Uterus (tissue), 4 donors: ENCODE results near the gene PBX1. TPM values are rescaled to one million over a fixed set of nuclear protein-coding genes. Genes with fewer than 3 reads are reported as not detected.

ENCODE experiments used
- DNase-seq, 2 donors: peaks; one replicate each; pipeline ENCODE4 v3.0.0-alpha.2; 2019 to 2020
- H3K27ac ChIP-seq, 2 donors: fragments of 200-600 bp; sonication (generic); 1 replicate in 1 of 2; 2 replicates in 1 of 2; pipeline ENCODE4 v1.5.1; 2016 to 2018
- H3K27me3 ChIP-seq, 2 donors: fragments of 200-600 bp; sonication (generic); one replicate each; pipeline ENCODE4 v1.5.1; 2018 to 2019; ENCODE audit warnings: control low read depth in 1 of 2
- H3K36me3 ChIP-seq, 2 donors: fragments of 200-600 bp; sonication (generic); one replicate each; pipeline ENCODE4 v1.5.1; 2019; ENCODE audit warnings: control low read depth in 1 of 2
- H3K4me1 ChIP-seq, 2 donors: fragments of 200-600 bp; sonication (generic); one replicate each; pipeline ENCODE4 v1.5.1; 2018 to 2019; ENCODE audit warnings: control low read depth in 1 of 2
- H3K4me3 ChIP-seq, 2 donors: fragments of 200-600 bp; sonication (generic); 1 replicate in 1 of 2; 2 replicates in 1 of 2; pipeline ENCODE4 v1.5.1; 2018 to 2019; ENCODE audit warnings: mild to moderate bottlenecking in 1 of 2
- H3K9me3 ChIP-seq, 2 donors: fragments of 200-600 bp; sonication (generic); one replicate each; pipeline ENCODE4 v1.5.1; 2019; ENCODE audit warnings: control low read depth in 1 of 2
- POLR2A ChIP-seq, 2 donors: fragments of 450-650 bp; IDR thresholded peaks; one replicate each; pipeline ENCODE4 v1.6.1; 2016; ENCODE audit warnings: antibody characterized with exemption in 2 of 2, mild to moderate bottlenecking in 1 of 2, moderate library complexity in 1 of 2
- intact Hi-C: fragments of 100-400 bp; cut with DNase I; formaldehyde crosslinking; loops from one replicate; pipeline ENCODE4 v1.15.1; 2023; ENCODE audit warnings: low total_unique reads
- total RNA-seq, 4 donors: library from RNA; depleted of rRNA in 3 of 4; stranded (reverse); fragments of >200 nt in 3 of 4; gene quantifications; one replicate each; pipeline versions ENCODE4 v1.1.0 to v1.2.4, GENCODE V29; 2014 to 2023
- TF ChIP-seq, protein P1 (sequence below), 4 experiments: fragments of 200-600 bp in 2 of 4; fragments of 450-650 bp in 2 of 4; sonication (generic) in 2 of 4; IDR thresholded peaks; one replicate each; pipeline ENCODE4 v1.5.1; 2016 to 2019; ENCODE audit warnings: antibody characterized with exemption in 4 of 4, mild to moderate bottlenecking in 2 of 4, moderate library complexity in 1 of 4
- donor health status: DM: yes; HTN: yes; CAD: no.

Gene PBX1
- total RNA-seq, 4 donors from 2014 or later: 122 to 831 (median 207) TPM

DNA sequence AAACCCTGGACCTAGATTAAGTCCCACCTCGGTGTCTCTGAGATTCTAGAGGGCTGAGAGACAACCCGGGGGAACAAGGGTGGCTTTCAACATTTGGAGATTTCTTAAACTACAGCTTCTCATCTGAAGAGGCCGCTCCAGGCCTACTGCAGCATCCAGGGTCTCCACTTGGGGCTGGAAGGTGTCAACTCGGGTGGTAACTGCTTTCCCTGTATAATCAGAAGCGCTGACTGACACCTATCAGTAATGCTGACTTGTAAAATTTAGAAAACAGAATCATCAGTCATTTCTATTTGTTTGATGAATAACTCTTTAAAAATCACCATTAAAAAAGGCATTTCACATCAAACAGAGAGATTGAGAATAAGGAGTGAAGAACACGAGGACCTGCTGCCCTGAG, 226.0 kb downstream of the PBX1 start:
- Histone ChIP-seq H3K9me3 (no peaks in the 10 kb centered on the region), H3K36me3 (no peaks in the 10 kb centered on the region), H3K4me3 (no peak overlapping the region), H3K27me3 (no peaks in the 10 kb centered on the region), H3K4me1 (peaks cover 23 to 32% of the 10 kb centered on the region in 2 donors), H3K27ac (peak overlapping the region; percentile 92 to 94)
- no peak for DNase-seq
- intact Hi-C loops: loop anchor here (10.0 kb wide), 3 partner anchors 90 to 200 kb away; no protein-coding TSS in a partner anchor
- TF ChIP-seq, protein P1, sequence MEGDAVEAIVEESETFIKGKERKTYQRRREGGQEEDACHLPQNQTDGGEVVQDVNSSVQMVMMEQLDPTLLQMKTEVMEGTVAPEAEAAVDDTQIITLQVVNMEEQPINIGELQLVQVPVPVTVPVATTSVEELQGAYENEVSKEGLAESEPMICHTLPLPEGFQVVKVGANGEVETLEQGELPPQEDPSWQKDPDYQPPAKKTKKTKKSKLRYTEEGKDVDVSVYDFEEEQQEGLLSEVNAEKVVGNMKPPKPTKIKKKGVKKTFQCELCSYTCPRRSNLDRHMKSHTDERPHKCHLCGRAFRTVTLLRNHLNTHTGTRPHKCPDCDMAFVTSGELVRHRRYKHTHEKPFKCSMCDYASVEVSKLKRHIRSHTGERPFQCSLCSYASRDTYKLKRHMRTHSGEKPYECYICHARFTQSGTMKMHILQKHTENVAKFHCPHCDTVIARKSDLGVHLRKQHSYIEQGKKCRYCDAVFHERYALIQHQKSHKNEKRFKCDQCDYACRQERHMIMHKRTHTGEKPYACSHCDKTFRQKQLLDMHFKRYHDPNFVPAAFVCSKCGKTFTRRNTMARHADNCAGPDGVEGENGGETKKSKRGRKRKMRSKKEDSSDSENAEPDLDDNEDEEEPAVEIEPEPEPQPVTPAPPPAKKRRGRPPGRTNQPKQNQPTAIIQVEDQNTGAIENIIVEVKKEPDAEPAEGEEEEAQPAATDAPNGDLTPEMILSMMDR (IDR thresholded peaks at IDR 0.05): no peak
- TF ChIP-seq POLR2A (IDR thresholded peaks at IDR 0.05): no peak

DNA sequence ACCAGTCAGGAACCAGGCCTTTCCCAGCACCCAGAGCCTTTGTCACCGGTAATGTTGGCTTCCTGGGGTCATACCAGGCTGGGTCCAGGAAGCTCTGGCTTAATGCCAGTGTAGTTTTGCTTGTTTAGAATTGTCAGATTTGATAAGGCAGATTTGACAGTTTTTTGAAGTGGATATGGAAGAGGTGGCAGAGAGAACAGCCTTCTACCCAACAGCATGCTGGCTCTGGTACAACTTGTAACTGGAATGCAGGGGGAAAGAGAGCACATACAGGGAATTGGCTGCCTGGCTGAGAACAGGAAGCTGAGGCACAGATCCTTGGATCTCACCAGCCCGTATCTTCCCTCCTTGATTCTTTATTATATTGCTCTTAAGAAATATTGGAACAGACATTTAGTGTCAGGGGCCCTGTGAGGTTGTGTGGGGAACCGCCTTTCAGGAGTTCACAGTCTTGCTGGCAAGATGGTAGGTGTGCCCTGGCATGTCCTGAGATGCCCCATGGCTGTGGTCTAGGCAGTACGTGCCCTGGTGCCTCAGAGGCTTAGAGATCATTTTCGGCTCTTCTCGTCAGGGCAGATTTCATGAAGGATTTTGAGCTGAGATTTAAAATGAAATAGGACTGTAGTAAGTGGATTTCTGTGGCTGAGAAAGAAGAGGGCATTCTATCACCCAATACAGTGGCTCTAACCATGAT, 227.0 kb downstream of the PBX1 start:
- Histone ChIP-seq H3K27ac (peak overlapping the region; percentile 92 to 94), H3K36me3 (no peaks in the 10 kb centered on the region), H3K9me3 (no peaks in the 10 kb centered on the region), H3K4me3 (no peak overlapping the region), H3K27me3 (no peaks in the 10 kb centered on the region), H3K4me1 (peaks cover 21 to 30% of the 10 kb centered on the region in 2 donors)
- no peak for DNase-seq
- TF ChIP-seq, protein P1 (IDR thresholded peaks at IDR 0.05): no peak
- no peak for TF ChIP-seq POLR2A (IDR thresholded peaks at IDR 0.05)
- intact Hi-C loops: loop anchor here (10.0 kb wide), 3 partner anchors 91 to 201 kb away; no protein-coding TSS in a partner anchor

DNA sequence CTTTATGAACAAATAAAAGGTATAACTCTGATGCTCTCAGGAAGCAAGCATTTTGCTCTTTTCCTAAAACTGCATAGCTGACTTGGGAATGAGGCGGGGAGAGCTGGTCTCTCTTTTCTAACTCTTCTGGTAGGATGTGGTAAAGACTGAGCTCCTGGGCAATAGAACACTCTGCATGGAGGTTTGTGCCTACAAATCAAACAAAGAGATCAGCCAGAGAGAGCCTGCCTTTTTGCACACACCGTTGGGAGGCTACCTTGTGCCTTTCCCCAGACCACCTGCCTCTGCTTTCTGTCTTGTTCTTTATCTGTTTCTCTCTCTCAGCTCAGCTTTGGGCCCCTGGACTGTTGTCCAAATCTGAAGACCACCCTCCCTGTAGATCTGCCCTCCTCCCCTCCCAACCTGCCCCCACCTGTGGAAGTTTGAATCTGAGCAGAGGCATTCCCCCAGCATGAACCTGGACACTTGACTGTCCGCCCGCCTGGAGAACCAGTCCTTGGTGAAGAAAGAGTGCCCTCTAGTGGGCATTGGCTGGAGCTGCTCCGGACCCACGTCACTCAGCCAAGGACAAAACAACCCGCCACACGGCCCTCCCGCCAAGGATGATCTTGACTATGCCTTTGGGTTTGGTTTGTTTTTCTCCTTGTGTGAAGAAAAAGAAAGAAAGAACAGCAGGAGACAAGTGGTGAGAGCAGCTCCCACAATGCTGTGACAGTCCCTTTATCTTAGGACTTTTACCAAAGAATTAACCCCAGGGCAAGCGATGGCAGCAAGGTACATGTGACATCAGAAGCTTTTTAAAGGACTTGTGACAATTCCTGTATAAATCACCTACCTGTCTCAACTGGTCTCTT, 228.2 kb downstream of the PBX1 start:
- no peak overlapping the region for H3K4me3 ChIP-seq
- no peaks in the 10 kb centered on the region for H3K27me3 ChIP-seq
- no peak for TF ChIP-seq POLR2A (IDR thresholded peaks at IDR 0.05)
- TF ChIP-seq, protein P1 (IDR thresholded peaks at IDR 0.05): peak; percentile 87 to 95 (median 92)
- peaks cover 18 to 19% of the 10 kb centered on the region in 2 donors for H3K4me1 ChIP-seq
- intact Hi-C loops: loop anchor here (10.0 kb wide), 3 partner anchors 92 to 202 kb away; no protein-coding TSS in a partner anchor
- peak overlapping the region; percentile 92 to 94 for H3K27ac ChIP-seq
- H3K36me3 ChIP-seq: no peaks in the 10 kb centered on the region
- no peaks in the 10 kb centered on the region for H3K9me3 ChIP-seq
- DNase-seq: peak; percentile 89 to 94

DNA sequence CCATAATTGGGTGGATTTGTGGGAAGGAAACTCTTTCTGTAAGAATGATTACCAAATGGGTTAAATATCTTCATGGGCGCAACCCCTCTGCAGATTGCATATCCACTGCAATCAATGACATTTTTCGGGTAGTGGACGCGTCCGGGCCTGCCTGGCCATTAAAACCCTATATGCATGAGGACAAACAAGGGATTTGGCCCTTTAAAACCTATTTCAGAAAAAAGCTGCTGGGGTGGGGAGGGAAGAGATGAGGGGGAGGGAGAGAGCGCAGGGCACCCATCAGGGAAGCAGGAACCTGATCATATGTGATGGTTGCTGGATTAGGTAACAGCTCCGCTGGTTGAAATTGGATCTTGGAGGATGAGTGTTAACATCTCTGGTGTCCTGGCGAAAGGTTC, 228.8 kb downstream of the PBX1 start:
- DNase-seq: no peak
- H3K36me3 ChIP-seq: no peaks in the 10 kb centered on the region
- H3K4me1 ChIP-seq: peaks cover 15 to 19% of the 10 kb centered on the region in 2 donors
- no peaks in the 10 kb centered on the region for H3K9me3 ChIP-seq
- no peak for TF ChIP-seq POLR2A (IDR thresholded peaks at IDR 0.05)
- TF ChIP-seq, protein P1 (IDR thresholded peaks at IDR 0.05): no peak
- H3K4me3 ChIP-seq: no peak overlapping the region
- intact Hi-C loops: loop anchor here (10.0 kb wide), 3 partner anchors 93 to 203 kb away; no protein-coding TSS in a partner anchor
- H3K27me3 ChIP-seq: no peaks in the 10 kb centered on the region
- H3K27ac ChIP-seq: peak overlapping the region; percentile 92 to 94
